PC-3 (cell line): Measurements from ENCODE around the gene DTNB.

Experiments used
- EZH2 ChIP-seq: fragments of 300-600 bp; sonication (generic); IDR thresholded peaks from one replicate; pipeline ENCODE4 v1.6.1; 2017; ENCODE audit warnings: antibody characterized with exemption, mild to moderate bottlenecking, low read length; ENCODE audit not compliant: unreplicated experiment
- EZH2phosphoT487 ChIP-seq: fragments of 300-600 bp; sonication (generic); IDR thresholded peaks from 2 replicates; pipeline ENCODE4 v1.6.1; 2018; ENCODE audit warnings: mild to moderate bottlenecking, antibody characterized with exemption, low read length, borderline replicate concordance
- TF ChIP-seq, protein P1 (sequence below): fragments of 300-600 bp; sonication (generic); conservative IDR thresholded peaks from 2 replicates; pipeline ENCODE4 v1.5.1; 2017; ENCODE audit warnings: antibody characterized with exemption, low read depth, mild to moderate bottlenecking, low read length

DNA sequence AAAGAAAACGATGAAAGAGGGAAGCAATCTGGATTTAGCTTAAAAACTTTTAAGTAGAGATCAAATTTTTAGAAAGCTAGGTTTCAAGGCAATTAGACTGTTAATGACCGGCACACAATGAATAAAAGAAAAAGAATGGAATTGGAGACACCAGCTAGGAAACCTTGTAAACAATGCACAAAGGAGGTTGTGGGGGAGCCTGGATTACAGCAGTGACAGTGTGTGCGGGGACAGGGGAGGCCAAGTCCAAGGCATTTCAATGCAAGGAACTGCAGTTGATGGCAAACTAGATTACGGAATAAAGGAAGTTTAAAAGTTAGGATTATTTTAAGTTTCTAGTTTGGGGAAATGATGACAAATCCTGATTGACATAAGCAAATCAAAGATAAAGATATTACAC is 74.5 kb downstream of the DTNB start:
- TF ChIP-seq, protein P1, sequence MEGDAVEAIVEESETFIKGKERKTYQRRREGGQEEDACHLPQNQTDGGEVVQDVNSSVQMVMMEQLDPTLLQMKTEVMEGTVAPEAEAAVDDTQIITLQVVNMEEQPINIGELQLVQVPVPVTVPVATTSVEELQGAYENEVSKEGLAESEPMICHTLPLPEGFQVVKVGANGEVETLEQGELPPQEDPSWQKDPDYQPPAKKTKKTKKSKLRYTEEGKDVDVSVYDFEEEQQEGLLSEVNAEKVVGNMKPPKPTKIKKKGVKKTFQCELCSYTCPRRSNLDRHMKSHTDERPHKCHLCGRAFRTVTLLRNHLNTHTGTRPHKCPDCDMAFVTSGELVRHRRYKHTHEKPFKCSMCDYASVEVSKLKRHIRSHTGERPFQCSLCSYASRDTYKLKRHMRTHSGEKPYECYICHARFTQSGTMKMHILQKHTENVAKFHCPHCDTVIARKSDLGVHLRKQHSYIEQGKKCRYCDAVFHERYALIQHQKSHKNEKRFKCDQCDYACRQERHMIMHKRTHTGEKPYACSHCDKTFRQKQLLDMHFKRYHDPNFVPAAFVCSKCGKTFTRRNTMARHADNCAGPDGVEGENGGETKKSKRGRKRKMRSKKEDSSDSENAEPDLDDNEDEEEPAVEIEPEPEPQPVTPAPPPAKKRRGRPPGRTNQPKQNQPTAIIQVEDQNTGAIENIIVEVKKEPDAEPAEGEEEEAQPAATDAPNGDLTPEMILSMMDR = no peak
- TF ChIP-seq EZH2 (no peak), EZH2phosphoT487 (no peak)
